Measurements from ENCODE around the gene FAM131C.

FAM131C gene

DNA sequence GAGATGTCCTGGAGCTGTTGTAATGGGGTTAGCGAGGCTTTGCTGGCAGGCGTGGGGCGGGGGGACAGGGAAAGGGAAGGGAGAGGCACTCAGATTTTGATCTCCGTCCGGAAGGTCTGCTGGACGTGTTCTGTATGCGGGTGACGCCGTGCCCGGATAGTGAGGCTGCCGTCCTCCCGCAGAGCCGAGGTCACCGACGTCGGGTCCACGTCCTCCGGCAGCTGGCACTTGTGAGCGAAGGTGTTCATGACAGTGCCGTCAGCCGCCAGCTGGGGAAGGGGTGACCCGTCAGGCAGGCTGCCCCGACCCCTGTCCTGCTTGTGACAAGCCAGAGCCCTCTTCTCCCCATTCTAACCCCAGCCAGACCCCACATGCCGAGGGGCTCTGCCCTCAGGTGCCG lies 58.0 kb downstream of the FAM131C start:
- no peak for DNase-seq (ENCODE audit: low read depth)
- no peak overlapping the region for H3K4me3 ChIP-seq (ENCODE audit: low read depth, low read length)
- TF ChIP-seq, protein P1, sequence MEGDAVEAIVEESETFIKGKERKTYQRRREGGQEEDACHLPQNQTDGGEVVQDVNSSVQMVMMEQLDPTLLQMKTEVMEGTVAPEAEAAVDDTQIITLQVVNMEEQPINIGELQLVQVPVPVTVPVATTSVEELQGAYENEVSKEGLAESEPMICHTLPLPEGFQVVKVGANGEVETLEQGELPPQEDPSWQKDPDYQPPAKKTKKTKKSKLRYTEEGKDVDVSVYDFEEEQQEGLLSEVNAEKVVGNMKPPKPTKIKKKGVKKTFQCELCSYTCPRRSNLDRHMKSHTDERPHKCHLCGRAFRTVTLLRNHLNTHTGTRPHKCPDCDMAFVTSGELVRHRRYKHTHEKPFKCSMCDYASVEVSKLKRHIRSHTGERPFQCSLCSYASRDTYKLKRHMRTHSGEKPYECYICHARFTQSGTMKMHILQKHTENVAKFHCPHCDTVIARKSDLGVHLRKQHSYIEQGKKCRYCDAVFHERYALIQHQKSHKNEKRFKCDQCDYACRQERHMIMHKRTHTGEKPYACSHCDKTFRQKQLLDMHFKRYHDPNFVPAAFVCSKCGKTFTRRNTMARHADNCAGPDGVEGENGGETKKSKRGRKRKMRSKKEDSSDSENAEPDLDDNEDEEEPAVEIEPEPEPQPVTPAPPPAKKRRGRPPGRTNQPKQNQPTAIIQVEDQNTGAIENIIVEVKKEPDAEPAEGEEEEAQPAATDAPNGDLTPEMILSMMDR (IDR thresholded peaks at IDR 0.05; ENCODE audit: low read depth, low read length): no peak
- TF ChIP-seq POLR2A (IDR thresholded peaks at IDR 0.05; ENCODE audit: extremely low read depth, insufficient read length) (no peak), MYC (IDR thresholded peaks at IDR 0.05; ENCODE audit: low read depth, low read length) (no peak)
- TF ChIP-seq, protein P2, sequence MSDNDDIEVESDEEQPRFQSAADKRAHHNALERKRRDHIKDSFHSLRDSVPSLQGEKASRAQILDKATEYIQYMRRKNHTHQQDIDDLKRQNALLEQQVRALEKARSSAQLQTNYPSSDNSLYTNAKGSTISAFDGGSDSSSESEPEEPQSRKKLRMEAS (IDR thresholded peaks at IDR 0.05; ENCODE audit: low read depth, low read length): no peak

DNA sequence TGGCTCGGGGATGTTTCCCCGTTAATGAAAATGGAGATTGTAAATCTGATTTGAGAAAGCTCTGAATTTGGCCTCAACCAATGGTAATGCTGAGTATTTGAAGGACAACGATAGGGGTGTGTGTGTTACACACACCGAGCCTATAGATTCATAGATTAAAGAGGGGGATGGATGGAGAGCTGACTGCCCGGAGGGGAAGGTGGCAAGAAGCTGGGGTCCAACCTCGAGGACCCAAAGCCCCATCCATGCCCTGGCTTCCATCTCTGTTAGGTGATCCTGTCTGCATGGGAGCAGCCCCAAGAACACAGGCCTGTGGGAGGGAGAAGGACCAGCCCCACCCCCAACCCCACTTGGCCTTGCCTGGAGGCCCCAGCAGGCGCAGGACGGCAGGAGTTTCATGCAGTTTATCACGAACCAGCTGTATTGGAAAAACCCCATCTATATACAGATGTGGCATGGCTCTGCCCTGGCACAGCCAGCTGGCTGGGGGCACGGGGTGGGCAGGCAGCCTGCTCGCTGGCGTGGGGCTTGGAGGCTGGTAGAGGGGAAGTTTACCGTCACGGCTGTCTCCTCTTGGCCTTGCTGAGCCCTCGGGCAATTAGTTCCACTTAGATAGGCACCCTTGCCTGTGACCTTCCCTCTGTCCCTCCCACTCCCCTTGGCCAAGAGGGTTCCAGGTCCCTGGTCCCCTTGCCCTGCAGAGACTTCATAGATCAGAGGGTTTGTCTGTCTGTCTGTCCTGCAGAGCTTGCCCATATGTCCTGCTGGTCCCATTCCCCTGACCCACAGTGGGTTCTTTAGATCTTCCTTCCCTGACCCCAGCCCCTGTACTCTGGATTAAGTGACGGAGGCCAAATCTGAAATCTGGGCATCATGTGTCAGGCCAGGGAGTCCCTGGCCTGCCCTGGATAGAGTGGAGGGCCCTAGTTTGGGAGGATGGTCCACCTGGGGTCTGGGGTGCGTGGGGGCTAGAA lies 58.7 kb downstream of the FAM131C start:
- TF ChIP-seq, protein P1 (IDR thresholded peaks at IDR 0.05; ENCODE audit: low read depth, low read length): no peak
- TF ChIP-seq, protein P2 (IDR thresholded peaks at IDR 0.05; ENCODE audit: low read depth, low read length): no peak
- H3K4me3 ChIP-seq (ENCODE audit: low read depth, low read length): no peak overlapping the region
- no peak for DNase-seq (ENCODE audit: low read depth)

DNA sequence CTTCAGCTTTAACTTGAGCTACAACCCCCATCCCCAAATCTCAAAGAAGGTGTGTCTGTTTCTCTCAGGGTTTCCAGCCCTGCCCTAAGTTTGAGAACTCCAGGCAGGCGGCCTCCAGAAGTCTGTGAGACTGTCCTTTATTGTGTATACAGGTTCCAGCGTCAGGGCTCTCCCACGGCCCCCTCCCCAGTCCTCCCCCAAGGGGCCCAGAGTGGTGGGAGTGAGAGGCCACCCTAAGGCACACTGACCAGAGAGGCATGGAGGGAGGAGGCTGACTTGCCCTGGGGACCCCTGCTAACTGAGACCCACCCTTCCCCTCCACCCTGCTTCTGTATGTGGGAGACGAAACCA lies 59.6 kb downstream of the FAM131C start:
- H3K4me3 ChIP-seq (ENCODE audit: low read depth, low read length): no peak overlapping the region
- TF ChIP-seq POLR2A (IDR thresholded peaks at IDR 0.05; ENCODE audit: extremely low read depth, insufficient read length) (no peak), MYC (IDR thresholded peaks at IDR 0.05; ENCODE audit: low read depth, low read length) (no peak)
- TF ChIP-seq, protein P2 (IDR thresholded peaks at IDR 0.05; ENCODE audit: low read depth, low read length): no peak
- TF ChIP-seq, protein P1 (IDR thresholded peaks at IDR 0.05; ENCODE audit: low read depth, low read length): no peak
- no peak for DNase-seq (ENCODE audit: low read depth)

DNA sequence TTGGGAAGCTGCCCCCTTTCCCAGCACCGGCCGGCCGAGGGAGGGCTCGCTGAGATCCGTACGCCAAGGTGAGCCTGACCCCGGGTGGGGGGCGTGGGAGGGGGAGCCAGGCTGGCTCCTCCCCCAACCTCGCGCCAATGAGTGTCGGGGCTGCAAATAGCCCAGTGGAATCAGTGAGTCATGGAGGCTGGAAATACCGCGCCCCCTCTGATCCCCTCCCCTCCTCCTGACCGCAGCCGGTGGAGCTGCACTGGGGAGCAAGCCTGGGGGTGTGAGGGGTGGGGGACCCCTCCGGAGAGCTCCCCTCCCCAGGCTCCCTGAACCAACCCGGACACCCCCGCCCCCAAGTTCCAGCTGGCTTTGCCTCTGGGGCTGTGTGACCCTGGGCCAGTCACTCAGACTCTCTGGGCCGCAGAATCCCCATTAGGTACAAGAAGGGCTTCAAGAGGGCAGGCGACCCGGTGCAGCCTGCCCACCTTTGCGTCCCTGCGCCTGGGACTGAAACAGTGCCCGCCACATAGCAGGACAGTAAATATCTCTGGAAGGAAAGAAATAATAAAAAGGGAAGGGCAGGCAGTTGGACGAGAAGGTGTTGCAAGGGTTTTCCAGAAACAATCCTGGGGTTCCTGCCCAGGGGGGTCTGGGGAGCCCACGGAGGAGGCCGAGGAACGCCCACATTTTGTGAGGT lies 60.1 kb downstream of the FAM131C start:
- DNase-seq (ENCODE audit: low read depth): peak; percentile 84
- TF ChIP-seq POLR2A (IDR thresholded peaks at IDR 0.05; ENCODE audit: extremely low read depth, insufficient read length) (no peak), MYC (IDR thresholded peaks at IDR 0.05; ENCODE audit: low read depth, low read length) (0 out of 2 replicates have a peak, but pooled peaks have one; percentile 23)
- H3K4me3 ChIP-seq (ENCODE audit: low read depth, low read length): no peak overlapping the region

DNA sequence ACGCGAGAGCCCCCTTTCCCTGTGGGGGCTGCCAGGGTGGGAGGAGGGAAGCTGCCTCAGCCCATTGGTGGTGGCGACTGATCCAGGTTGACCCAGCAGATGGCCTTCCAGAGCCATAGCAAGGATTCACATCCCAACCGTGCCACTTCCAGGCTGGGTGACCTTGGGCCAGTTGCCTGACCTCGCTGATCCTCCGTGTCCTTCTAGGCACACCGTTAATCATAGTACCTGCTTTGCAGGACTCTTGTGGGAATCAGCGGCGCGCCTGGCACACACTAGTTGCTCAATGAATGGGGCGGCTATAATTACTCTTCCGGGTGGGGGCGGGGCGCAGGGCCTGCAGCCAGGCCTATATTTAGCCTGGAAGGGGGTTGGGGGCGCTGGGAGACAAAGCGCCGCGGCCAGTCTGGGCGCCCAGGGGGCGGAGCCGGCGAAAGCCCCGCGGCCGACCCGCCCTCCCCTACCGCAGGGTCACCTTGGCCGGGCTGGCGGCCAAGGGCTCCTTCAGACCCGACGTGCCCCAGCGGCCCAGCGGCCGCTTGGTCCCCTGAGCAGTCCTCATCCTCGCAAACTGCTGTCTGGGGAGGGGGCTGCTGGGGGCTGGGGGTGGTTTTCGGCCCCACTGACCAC lies 60.7 kb downstream of the FAM131C start:
- TF ChIP-seq MYC (IDR thresholded peaks at IDR 0.05; ENCODE audit: low read depth, low read length) (no peak; the same call in 1 of the 2 replicates), POLR2A (IDR thresholded peaks at IDR 0.05; ENCODE audit: extremely low read depth, insufficient read length) (peak; percentile 23)
- DNase-seq (ENCODE audit: low read depth): peak; percentile 86
- peak overlapping the region; percentile 42 for H3K4me3 ChIP-seq (ENCODE audit: low read depth, low read length)

DNA sequence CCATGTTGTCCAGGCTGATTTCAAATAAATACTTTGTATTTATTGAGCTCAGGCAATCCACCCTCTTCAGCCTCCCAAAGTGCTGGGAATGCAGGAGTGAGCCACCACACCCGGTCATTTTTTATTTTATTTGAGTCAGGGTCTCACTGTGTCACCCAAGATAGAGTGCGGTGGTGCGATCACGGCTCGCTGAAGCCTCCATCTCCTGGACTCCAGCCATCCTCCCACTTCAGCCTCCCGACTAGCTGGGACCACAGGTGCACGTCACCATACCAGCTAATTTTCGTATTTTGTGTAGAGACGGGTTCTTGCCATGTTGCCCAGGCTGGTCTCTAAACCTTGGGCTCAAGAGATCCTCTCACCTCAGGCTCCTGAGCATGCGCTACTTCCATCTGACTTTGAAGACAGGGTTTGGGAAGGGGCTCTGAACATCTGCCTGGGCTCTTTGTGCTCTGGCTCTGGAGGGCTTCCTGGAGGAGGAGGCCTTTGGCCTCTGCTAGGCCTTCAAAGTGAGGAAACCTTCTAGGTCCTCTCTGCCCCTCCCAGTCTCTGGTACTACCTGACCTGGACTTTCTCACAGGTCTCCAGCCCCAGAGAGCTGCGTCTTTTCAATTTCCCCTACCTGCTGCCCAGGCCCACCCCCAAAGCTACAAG lies 61.4 kb downstream of the FAM131C start:
- DNase-seq (ENCODE audit: low read depth): no peak
- no peak for TF ChIP-seq POLR2A (IDR thresholded peaks at IDR 0.05; ENCODE audit: extremely low read depth, insufficient read length)
- no peak for TF ChIP-seq MYC (IDR thresholded peaks at IDR 0.05; ENCODE audit: low read depth, low read length)
- TF ChIP-seq, protein P1 (IDR thresholded peaks at IDR 0.05; ENCODE audit: low read depth, low read length): no peak
- TF ChIP-seq, protein P2 (IDR thresholded peaks at IDR 0.05; ENCODE audit: low read depth, low read length): no peak
- peak overlapping the region; percentile 42 for H3K4me3 ChIP-seq (ENCODE audit: low read depth, low read length)

Data from NB4 (cell line).